AG04449 (cell line): ENCODE data around the gene VEGFA.

Experiments used
- CTCF ChIA-PET: fragments of 350-600 bp; formaldehyde crosslinking; extraction: SDS; loops from one replicate; lab custom pipeline; 2021; ENCODE audit warnings: antibody characterized with exemption; lab: Yijun Ruan, JAX
- POLR2A ChIA-PET: fragments of 400-600, 350-600 bp; formaldehyde crosslinking; extraction: SDS; loops from one replicate; lab custom pipeline; 2020; ENCODE audit warnings: antibody characterized with exemption, inconsistent platforms; lab: Yijun Ruan, JAX
- DNase-seq: peaks from one replicate; pipeline ENCODE4 v3.0.0-alpha.2; 2010; ENCODE audit warnings: low read depth, low spot score
- H3K4me3 ChIP-seq: 2 replicates; pipeline ENCODE4 v1.5.1; 2011; ENCODE audit warnings: low read depth, mild to moderate bottlenecking, control low read depth, low read length
- CTCF ChIP-seq: IDR thresholded peaks from one replicate; pipeline ENCODE4 v1.5.1; 2011; ENCODE audit warnings: mild to moderate bottlenecking, moderate library complexity, low read length, control low read depth, inconsistent platforms; ENCODE audit not compliant: insufficient read depth; ENCODE audit errors: missing control alignments

Gene VEGFA

GRCh38 chr6:43766964-43767461 lies 3.0 kb upstream of the VEGFA start:
- CTCF ChIA-PET = interaction anchor here (1.1 to 4.5 kb wide), 7 partner anchors 8 to 317 kb away, joined by 4 to 283 read pairs (median 36); no protein-coding TSS in a partner anchor
- H3K4me3 ChIP-seq = no peak overlapping the region
- POLR2A ChIA-PET = no interaction called here
- no peak for TF ChIP-seq CTCF
- DNase-seq = no peak

- no peak for DNase-seq
- no peak for TF ChIP-seq CTCF
- POLR2A ChIA-PET = interaction anchor here (0.7 to 3.6 kb wide), 4 partner anchors 8 to 306 kb away, joined by 3 to 26 read pairs (median 4); no protein-coding TSS in a partner anchor
- CTCF ChIA-PET = interaction anchor here (0.9 to 4.5 kb wide), 30 partner anchors 9 to 319 kb away, joined by 3 to 283 read pairs (median 12); partner anchors contain the start of genes GTPBP2 and MRPS18A
- no peak overlapping the region for H3K4me3 ChIP-seq
Observed at GRCh38 chr6:43767553-43768505, 2.2 kb upstream of the VEGFA start.

- TF ChIP-seq CTCF = no peak
- POLR2A ChIA-PET = interaction anchor here (1.3 to 3.6 kb wide), 9 partner anchors 8 to 310 kb away, joined by 3 to 26 read pairs (median 9); partner anchors contain the start of genes GTPBP2 and MRPS18A
- no peak overlapping the region for H3K4me3 ChIP-seq
- CTCF ChIA-PET = interaction anchor here (0.8 to 4.5 kb wide), 63 partner anchors 9 to 323 kb away, joined by 3 to 283 read pairs (median 6); partner anchors contain the start of genes GTPBP2 and MRPS18A
- DNase-seq = no peak
Observed at GRCh38 chr6:43768506-43768860, 1.5 kb upstream of the VEGFA start.

GRCh38 chr6:43768983-43769525 lies 957 bp upstream of the VEGFA start:
- no peak for TF ChIP-seq CTCF
- POLR2A ChIA-PET = interaction anchor here (0.6 to 3.6 kb wide), 26 partner anchors 9 to 342 kb away, joined by 3 to 26 read pairs (median 6); partner anchors contain the start of genes ABCC10, GTPBP2 and MRPS18A
- CTCF ChIA-PET = interaction anchor here (0.7 to 4.5 kb wide), 87 partner anchors 9 to 325 kb away, joined by 3 to 283 read pairs (median 5); partner anchors contain the start of genes GTPBP2 and MRPS18A
- peak overlapping the region; percentile 98 for H3K4me3 ChIP-seq
- peak; percentile 69 for DNase-seq

- TF ChIP-seq CTCF = no peak
- ChIA-PET POLR2A (interaction anchor here (0.7 to 3.6 kb wide), 40 partner anchors 9 to 476 kb away, joined by 3 to 26 read pairs (median 4); partner anchors contain the start of genes GTPBP2, HSP90AB1, MRPS18A and POLR1C), CTCF (interaction anchor here (0.8 to 4.5 kb wide), 37 partner anchors 9 to 324 kb away, joined by 3 to 283 read pairs (median 8); partner anchors contain the start of gene GTPBP2)
- peak overlapping the region; percentile 98 for H3K4me3 ChIP-seq
- DNase-seq = no peak
Observed at GRCh38 chr6:43770372-43771209, 580 bp downstream of the VEGFA start.
